Upper lobe of right lung (tissue), 1 donor: ENCODE results near the gene CBLIF. TPM values are rescaled to one million over a fixed set of nuclear protein-coding genes. Genes with fewer than 3 reads are reported as not detected.
"Not testable (repeated sequence)": the region's sequence is repeated elsewhere in the genome, so short reads cannot be mapped to it uniquely, and the experiment has no call there.

ENCODE experiments used
- ATAC-seq: fragments of 200-7000 bp; cut with Tn5 transposase; one replicate; pipeline ENCODE4 v1.9.1; 2020; ENCODE audit warnings: mild to moderate bottlenecking, moderate library complexity
- DNase-seq: peaks from one replicate; pipeline ENCODE4 v3.0.0-alpha.2; 2020
- H3K27ac ChIP-seq: fragments of 200-600 bp; one replicate; pipeline ENCODE4 v1.8.0; 2022
- H3K27me3 ChIP-seq: fragments of 200-600 bp; one replicate; pipeline ENCODE4 v1.8.0; 2022; ENCODE audit warnings: mild to moderate bottlenecking
- H3K36me3 ChIP-seq: fragments of 200-600 bp; one replicate; pipeline ENCODE4 v1.8.0; 2022
- H3K4me1 ChIP-seq: fragments of 200-600 bp; one replicate; pipeline ENCODE4 v1.8.0; 2022
- H3K4me3 ChIP-seq: fragments of 200-600 bp; one replicate; pipeline ENCODE4 v1.8.0; 2022; ENCODE audit warnings: mild to moderate bottlenecking
- H3K9me3 ChIP-seq: fragments of 200-600 bp; one replicate; pipeline ENCODE4 v1.8.0; 2022
- CTCF ChIP-seq: fragments of 200-600 bp; IDR thresholded peaks from one replicate; pipeline ENCODE4 v1.8.0; 2022; ENCODE audit warnings: antibody characterized with exemption
- intact Hi-C: fragments of 100-400 bp; cut with DNase I; formaldehyde crosslinking; loops from one replicate; pipeline ENCODE4 v1.11.0; 2022
- total RNA-seq: library from RNA; stranded (reverse); fragmentation: NEBNext Ultra II Directional; extraction: Animal tissue kit (Norgen Biotek cat#: 25700); gene quantifications from one replicate; pipeline ENCODE4 v1.2.1, GENCODE V29; 2021
- donor health status: DM: no; HTN: yes; CAD: no; lungs with severe emphysema.

The CBLIF gene
- total RNA-seq, 1 donor from 2014 or later: not detected

GRCh38 chr11:59857439-59858434, 12.4 kb upstream of the CBLIF start:
- intact Hi-C loops: no loop called here
- TF ChIP-seq CTCF: no peak
- Histone ChIP-seq H3K27me3 (no peaks in the 10 kb centered on the region), H3K4me1 (no peaks in the 10 kb centered on the region), H3K36me3 (no peaks in the 10 kb centered on the region), H3K9me3 (no peaks in the 10 kb centered on the region), H3K4me3 (no peak overlapping the region), H3K27ac (no peak overlapping the region)
- DNase-seq (no peak), ATAC-seq (no peak)

- no peaks in the 10 kb centered on the region for H3K4me1 ChIP-seq
- no peak overlapping the region for H3K4me3 ChIP-seq
- no peak for TF ChIP-seq CTCF
- H3K27me3 ChIP-seq: no peaks in the 10 kb centered on the region
- DNase-seq: no peak
- H3K9me3 ChIP-seq: no peaks in the 10 kb centered on the region
- intact Hi-C loops: no loop called here
- H3K36me3 ChIP-seq: no peaks in the 10 kb centered on the region
- no peak for ATAC-seq
- H3K27ac ChIP-seq: no peak overlapping the region
Measured at GRCh38 chr11:59854871-59855270, 9.6 kb upstream of the CBLIF start.

GRCh38 chr11:59851416-59851815, 6.1 kb upstream of the CBLIF start:
- H3K27me3 ChIP-seq, H3K4me1 ChIP-seq, ATAC-seq, H3K4me3 ChIP-seq, DNase-seq, H3K27ac ChIP-seq, H3K9me3 ChIP-seq, intact Hi-C loops, H3K36me3 ChIP-seq: not testable (repeated sequence)

GRCh38 chr11:59849551-59849950, 4.3 kb upstream of the CBLIF start:
- H3K9me3 ChIP-seq, H3K27me3 ChIP-seq, H3K4me1 ChIP-seq, intact Hi-C loops, H3K36me3 ChIP-seq, H3K27ac ChIP-seq, DNase-seq, ATAC-seq, H3K4me3 ChIP-seq: not testable (repeated sequence)

GRCh38 chr11:59849129-59849528, 3.8 kb upstream of the CBLIF start:
- TF ChIP-seq CTCF: no peak
- Histone ChIP-seq H3K27ac (no peak overlapping the region), H3K27me3 (no peaks in the 10 kb centered on the region), H3K4me3 (no peak overlapping the region), H3K9me3 (no peaks in the 10 kb centered on the region), H3K36me3 (no peaks in the 10 kb centered on the region), H3K4me1 (no peaks in the 10 kb centered on the region)
- DNase-seq (no peak), ATAC-seq (peak; percentile 67)
- intact Hi-C loops: no loop called here

GRCh38 chr11:59848439-59848838, 3.1 kb upstream of the CBLIF start:
- H3K36me3 ChIP-seq, H3K9me3 ChIP-seq, intact Hi-C loops, H3K27ac ChIP-seq, H3K27me3 ChIP-seq, DNase-seq, H3K4me1 ChIP-seq, H3K4me3 ChIP-seq, ATAC-seq: not testable (repeated sequence)

- no peaks in the 10 kb centered on the region for H3K27me3 ChIP-seq
- ATAC-seq: no peak
- no peak for DNase-seq
- no peak overlapping the region for H3K4me3 ChIP-seq
- H3K4me1 ChIP-seq: no peaks in the 10 kb centered on the region
- H3K36me3 ChIP-seq: no peaks in the 10 kb centered on the region
- H3K27ac ChIP-seq: no peak overlapping the region
- intact Hi-C loops: no loop called here
- TF ChIP-seq CTCF: no peak
- no peaks in the 10 kb centered on the region for H3K9me3 ChIP-seq
Measured at GRCh38 chr11:59847626-59848025, 2.3 kb upstream of the CBLIF start.
